NT2/D1 (cell line): ENCODE measurements around the gene GSG1L.

Experiments used
- SUZ12 ChIP-seq: IDR thresholded peaks from 2 replicates; pipeline ENCODE4 v1.6.1; 2011; ENCODE audit not compliant: insufficient read length, insufficient read depth; ENCODE audit errors: extremely low read depth
- ZNF274 ChIP-seq: IDR thresholded peaks from 2 replicates; pipeline ENCODE4 v1.6.1; 2011; ENCODE audit warnings: mild to moderate bottlenecking, low read depth, low read length

DNA sequence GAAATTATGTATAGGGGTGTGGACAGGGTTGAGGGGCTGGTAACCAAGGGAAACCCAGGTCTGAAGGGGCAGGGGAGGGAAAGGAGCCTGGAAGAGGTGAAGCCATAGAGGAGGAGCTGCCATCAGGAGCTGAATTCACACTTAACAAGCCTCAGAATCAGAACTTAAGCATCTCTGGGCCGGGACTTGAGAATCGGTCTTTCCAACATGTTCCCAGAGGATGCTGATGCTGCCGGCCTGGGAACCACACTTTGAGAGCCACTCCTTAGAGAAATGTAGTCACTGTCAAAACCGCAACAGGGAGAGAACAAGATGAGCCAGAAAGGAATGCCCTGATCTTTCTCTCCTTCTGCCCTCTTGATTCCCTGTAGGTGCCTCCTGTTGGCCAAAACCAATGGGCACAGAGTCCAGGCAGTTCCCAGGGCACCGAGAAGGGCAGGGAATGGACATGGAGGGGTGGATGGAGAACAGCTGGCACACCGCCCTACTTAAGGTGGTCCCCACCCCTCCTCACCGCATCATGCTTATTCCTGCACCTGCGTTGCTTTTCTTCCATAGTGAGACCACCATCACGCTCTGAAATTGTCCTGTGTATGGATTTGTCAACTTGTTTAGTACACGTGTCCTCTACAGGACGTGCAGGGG, 88.5 kb downstream of the GSG1L start:
- no peak for TF ChIP-seq ZNF274
- TF ChIP-seq SUZ12: no peak
